ENCODE measurements around the gene TNFAIP3. TPM values are rescaled to one million over a fixed set of nuclear protein-coding genes. Genes with fewer than 3 reads are reported as not detected.
"Not testable (repeated sequence)": the region's sequence is repeated elsewhere in the genome, so short reads cannot be mapped to it uniquely, and the experiment has no call there.

The TNFAIP3 gene
- total RNA-seq, 1 donor from 2014 or later: 7.8 TPM

GRCh38 chr6:137878029-137878428 lies 11.0 kb downstream of the TNFAIP3 start:
- DNase-seq (ENCODE audit: low read depth): no peak

GRCh38 chr6:137878486-137879285 lies 11.6 kb downstream of the TNFAIP3 start:
- no peak for DNase-seq (ENCODE audit: low read depth)

GRCh38 chr6:137879299-137879698 lies 12.2 kb downstream of the TNFAIP3 start:
- DNase-seq (ENCODE audit: low read depth): no peak

- DNase-seq (ENCODE audit: low read depth): no peak
These were observed 13.1 kb downstream of the TNFAIP3 start for GRCh38 chr6:137879885-137880745.

GRCh38 chr6:137880746-137881521 lies 13.9 kb downstream of the TNFAIP3 start:
- no peak for DNase-seq (ENCODE audit: low read depth)

GRCh38 chr6:137881522-137881886 lies 14.4 kb downstream of the TNFAIP3 start:
- no peak for DNase-seq (ENCODE audit: low read depth)

- DNase-seq (ENCODE audit: low read depth): no peak
These were observed 15.3 kb downstream of the TNFAIP3 start for GRCh38 chr6:137882225-137882961.

- no peak for DNase-seq (ENCODE audit: low read depth)
These were observed 16.5 kb downstream of the TNFAIP3 start for GRCh38 chr6:137883400-137884148.

- DNase-seq (ENCODE audit: low read depth): no peak
These were observed 17.3 kb downstream of the TNFAIP3 start for GRCh38 chr6:137884149-137884909.

- not testable (repeated sequence) for DNase-seq (ENCODE audit: low read depth)
These were observed 17.8 kb downstream of the TNFAIP3 start for GRCh38 chr6:137884910-137885229.

- not testable (repeated sequence) for DNase-seq (ENCODE audit: low read depth)
These were observed 19.2 kb downstream of the TNFAIP3 start for GRCh38 chr6:137886226-137886625.

GRCh38 chr6:137890983-137891537 lies 24.0 kb downstream of the TNFAIP3 start:
- no peak for DNase-seq (ENCODE audit: low read depth)

- DNase-seq (ENCODE audit: low read depth): peak; percentile 62
These were observed 25.2 kb downstream of the TNFAIP3 start for GRCh38 chr6:137892271-137892708.

- no peak for DNase-seq (ENCODE audit: low read depth)
These were observed 26.1 kb downstream of the TNFAIP3 start for GRCh38 chr6:137893181-137893580.

GRCh38 chr6:137893726-137894125 lies 26.7 kb downstream of the TNFAIP3 start:
- DNase-seq (ENCODE audit: low read depth): no peak

GRCh38 chr6:137894378-137894777 lies 27.3 kb downstream of the TNFAIP3 start:
- not testable (repeated sequence) for DNase-seq (ENCODE audit: low read depth)

- no peak for DNase-seq (ENCODE audit: low read depth)
These were observed 27.8 kb downstream of the TNFAIP3 start for GRCh38 chr6:137894779-137895385.

- DNase-seq (ENCODE audit: low read depth): no peak
These were observed 29.6 kb downstream of the TNFAIP3 start for GRCh38 chr6:137896647-137897046.

GRCh38 chr6:137900815-137901214 lies 33.8 kb downstream of the TNFAIP3 start:
- DNase-seq (ENCODE audit: low read depth): no peak

Measured in myocyte (in vitro differentiated cells).